Mesenchymal stem cell (in vitro differentiated cells and primary cell): ENCODE data around the gene PTGFRN.
A peak's percentile ranks its signal among the peaks of the same experiment; 100 is the strongest.

Experiments
- DNase-seq: peaks from one replicate; pipeline ENCODE4 v3.0.0-alpha.2; 2013
- H2AFZ ChIP-seq: one replicate; pipeline ENCODE4 v1.6.1; 2013; ENCODE audit warnings: low read depth, mild to moderate bottlenecking, control low read depth, inconsistent platforms, low read length, moderate library complexity
- H2AK5ac ChIP-seq: 2 replicates; pipeline ENCODE4 v1.6.1; 2013; ENCODE audit warnings: low read length, moderate library complexity, mild to moderate bottlenecking, inconsistent platforms; ENCODE audit not compliant: severe bottlenecking
- H2BK120ac ChIP-seq: one replicate; pipeline ENCODE4 v1.6.1; 2013; ENCODE audit warnings: low read depth, mild to moderate bottlenecking, inconsistent platforms, low read length, moderate library complexity
- H2BK12ac ChIP-seq, 2 experiments: one replicate each; pipeline ENCODE4 v1.6.1; 2013; ENCODE audit warnings: inconsistent platforms in 2 of 2, low read length in 2 of 2, mild to moderate bottlenecking in 2 of 2, moderate library complexity in 2 of 2, control low read depth in 1 of 2
- H2BK15ac ChIP-seq: one replicate; pipeline ENCODE4 v1.6.1; 2013; ENCODE audit warnings: mild to moderate bottlenecking, low read depth, inconsistent platforms; ENCODE audit not compliant: poor library complexity, severe bottlenecking
- H2BK5ac ChIP-seq: 2 replicates; pipeline ENCODE4 v1.6.1; 2013; ENCODE audit warnings: low read depth, mild to moderate bottlenecking, low read length, control low read depth, inconsistent platforms; ENCODE audit not compliant: poor library complexity, severe bottlenecking
- H3K14ac ChIP-seq, 2 experiments: one replicate each; pipeline ENCODE4 v1.6.1; 2013; ENCODE audit warnings: inconsistent platforms in 2 of 2, low read length in 2 of 2, control low read depth in 1 of 2, mild to moderate bottlenecking in 1 of 2, moderate library complexity in 1 of 2
- H3K18ac ChIP-seq, 2 experiments: one replicate each; pipeline ENCODE4 v1.6.1; 2013; ENCODE audit warnings: inconsistent platforms in 2 of 2, low read length in 2 of 2, control low read depth in 1 of 2, low read depth in 1 of 2, mild to moderate bottlenecking in 1 of 2
- H3K23ac ChIP-seq, 2 experiments: one replicate each; pipeline ENCODE4 v1.6.1; 2013; ENCODE audit warnings: inconsistent platforms in 2 of 2, low read length in 2 of 2, mild to moderate bottlenecking in 2 of 2, moderate library complexity in 2 of 2, control low read depth in 1 of 2
- H3K27ac ChIP-seq: 2 replicates; pipeline ENCODE4 v1.5.1; 2013; ENCODE audit warnings: mild to moderate bottlenecking, moderate library complexity, low read length, control low read depth, inconsistent platforms; ENCODE audit not compliant: poor library complexity, severe bottlenecking
- H3K27me3 ChIP-seq, 2 experiments: 2 replicates each; pipeline versions ENCODE4 v1.6.1 to v1.7.0; 2013; ENCODE audit warnings: low read length in 2 of 2, mild to moderate bottlenecking in 2 of 2, moderate library complexity in 2 of 2, control low read depth in 1 of 2, inconsistent platforms in 1 of 2; ENCODE audit not compliant: control insufficient read depth in 1 of 2, insufficient read depth in 1 of 2
- H3K36me3 ChIP-seq, 2 experiments: 2 replicates each; pipeline versions ENCODE4 v1.6.1 to v1.7.0; 2013; ENCODE audit warnings: low read length in 2 of 2, control low read depth in 1 of 2, inconsistent platforms in 1 of 2, low read depth in 1 of 2, mild to moderate bottlenecking in 1 of 2; ENCODE audit not compliant: insufficient read depth in 2 of 2, control insufficient read depth in 1 of 2
- H3K4ac ChIP-seq, 2 experiments: one replicate each; pipeline ENCODE4 v1.6.1; 2013; ENCODE audit warnings: inconsistent platforms in 2 of 2, low read length in 2 of 2, mild to moderate bottlenecking in 2 of 2, moderate library complexity in 2 of 2, control low read depth in 1 of 2, low read depth in 1 of 2
- H3K4me1 ChIP-seq: 2 replicates; pipeline ENCODE4 v1.6.1; 2013; ENCODE audit warnings: low read depth, low read length, control low read depth; ENCODE audit not compliant: control insufficient read depth, insufficient read depth
- H3K4me2 ChIP-seq: 2 replicates; pipeline ENCODE4 v1.6.1; 2013; ENCODE audit warnings: low read length, mild to moderate bottlenecking, inconsistent platforms; ENCODE audit not compliant: poor library complexity, severe bottlenecking
- H3K4me3 ChIP-seq, 2 experiments: 2 replicates each; pipeline versions ENCODE4 v1.5.1 to v1.7.0; 2013; ENCODE audit warnings: low read length in 2 of 2, mild to moderate bottlenecking in 2 of 2, control low read depth in 1 of 2, low read depth in 1 of 2; ENCODE audit not compliant: insufficient read depth in 1 of 2
- H3K79me1 ChIP-seq: replicated peaks from 2 replicates; pipeline ENCODE4 v1.6.1; 2013; ENCODE audit warnings: mild to moderate bottlenecking, control low read depth, low read length, inconsistent platforms; ENCODE audit not compliant: poor library complexity, severe bottlenecking
- H3K9ac ChIP-seq: 2 replicates; pipeline ENCODE4 v1.7.0; 2013; ENCODE audit warnings: mild to moderate bottlenecking, low read length, moderate library complexity
- H3K9me3 ChIP-seq: 2 replicates; pipeline ENCODE4 v1.7.0; 2013; ENCODE audit warnings: mild to moderate bottlenecking, low read length; ENCODE audit not compliant: control insufficient read depth
- H4K8ac ChIP-seq: one replicate; pipeline ENCODE4 v1.6.1; 2013; ENCODE audit warnings: inconsistent platforms, mild to moderate bottlenecking, low read length, moderate library complexity
- H4K91ac ChIP-seq: one replicate; pipeline ENCODE4 v1.6.1; 2013; ENCODE audit warnings: mild to moderate bottlenecking, low read length, inconsistent platforms
- WGBS: methylation state at CpG from one replicate; pipeline ENCODE4 v1.1.7; 2013; ENCODE audit warnings: mixed read lengths; 5-methylcytosine and 5-hydroxymethylcytosine counted together

PTGFRN gene

DNA sequence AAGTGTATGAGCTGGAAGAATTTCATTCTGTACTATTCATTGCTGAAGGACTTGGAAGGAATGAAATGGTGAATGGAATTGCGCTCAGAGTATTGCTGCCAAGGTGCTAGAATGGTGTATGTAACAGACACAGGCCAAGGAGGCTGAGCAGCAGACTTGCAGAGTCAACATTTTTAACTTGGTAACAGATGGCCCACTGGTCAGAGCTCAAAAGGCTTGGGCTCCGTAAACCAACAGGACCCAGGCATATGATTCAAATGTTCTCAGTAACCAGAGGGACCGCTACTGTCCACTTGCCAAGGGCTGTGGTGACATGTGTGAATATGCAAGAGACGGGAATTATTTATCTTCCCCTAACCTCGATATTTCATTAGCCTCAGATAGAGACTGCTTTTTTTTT is 28.8 kb upstream of the PTGFRN start:
- Histone ChIP-seq H2BK15ac (no peak overlapping the region), H3K18ac (no peak overlapping the region), H3K27ac (no peak overlapping the region), H3K23ac (no peak overlapping the region), H2AFZ (no peak overlapping the region), H3K36me3 (no peaks in the 10 kb centered on the region), H4K8ac (no peak overlapping the region), H3K4ac (no peak overlapping the region), H3K4me3 (no peak overlapping the region), H2BK12ac (peak overlapping the region in 1 of 2 experiments; percentile 11), H2BK120ac (no peak overlapping the region), H2BK5ac (no peak overlapping the region), H3K14ac (no peak overlapping the region), H3K9me3 (no peaks in the 10 kb centered on the region), H3K27me3 (no peaks in the 10 kb centered on the region), H3K4me1 (peaks cover 12% of the 10 kb centered on the region), H3K9ac (no peak overlapping the region), H3K4me2 (no peak overlapping the region), H4K91ac (no peak overlapping the region), H2AK5ac (peak overlapping the region; percentile 31), H3K79me1 (no peaks in the 10 kb centered on the region)
- DNase-seq = no peak
- WGBS = 98% methylated on average over 5 of the region's 5 CpGs

DNA sequence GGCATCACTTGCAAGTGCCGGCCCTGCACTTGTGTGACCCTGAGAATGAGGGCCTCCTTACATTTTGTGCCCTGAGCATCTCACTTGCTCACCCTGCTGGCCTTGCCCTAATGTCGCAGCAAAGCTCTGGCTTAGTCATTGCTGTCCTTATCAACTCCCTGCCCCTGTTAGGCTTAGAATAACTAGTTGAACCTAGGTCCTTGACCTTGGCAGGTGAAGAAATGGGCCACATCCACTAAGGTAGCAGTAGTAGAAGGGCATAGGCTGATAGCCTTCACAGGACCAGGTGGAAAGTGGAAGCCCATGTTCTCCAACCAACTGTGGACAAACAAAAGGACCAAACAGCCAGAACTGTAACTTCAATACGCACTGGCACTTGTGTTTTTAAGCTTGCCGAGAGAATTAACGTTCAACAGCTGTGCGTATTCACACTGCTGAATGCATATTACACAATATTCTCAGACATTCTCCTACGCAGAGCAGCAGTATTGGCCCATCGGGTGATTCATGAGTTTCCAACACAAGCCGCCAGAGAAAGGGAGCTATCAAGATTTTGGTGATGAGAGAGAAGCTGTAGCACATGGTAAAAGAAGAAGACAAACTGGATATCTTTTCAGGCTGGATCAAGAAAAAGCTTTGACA is 27.7 kb upstream of the PTGFRN start:
- H2BK5ac ChIP-seq = no peak overlapping the region
- H4K91ac ChIP-seq = no peak overlapping the region
- no peaks in the 10 kb centered on the region for H3K9me3 ChIP-seq
- 74% methylated on average over 9 of the region's 9 CpGs for WGBS
- no peaks in the 10 kb centered on the region for H3K79me1 ChIP-seq
- peaks cover 15% of the 10 kb centered on the region for H3K4me1 ChIP-seq
- peak overlapping the region in 1 of 2 experiments; percentile 15 for H2BK12ac ChIP-seq
- no peaks in the 10 kb centered on the region for H3K36me3 ChIP-seq
- H2BK15ac ChIP-seq = no peak overlapping the region
- H3K4me3 ChIP-seq = peak overlapping the region in 1 of 2 experiments; percentile 39
- no peak overlapping the region for H4K8ac ChIP-seq
- H2AK5ac ChIP-seq = peak overlapping the region; percentile 57
- peak; percentile 87 for DNase-seq
- H3K27ac ChIP-seq = no peak overlapping the region
- no peak overlapping the region for H3K23ac ChIP-seq
- peak overlapping the region; percentile 69 for H3K9ac ChIP-seq
- H3K4me2 ChIP-seq = no peak overlapping the region
- no peak overlapping the region for H2AFZ ChIP-seq
- H2BK120ac ChIP-seq = no peak overlapping the region
- H3K4ac ChIP-seq = no peak overlapping the region
- peak overlapping the region in 1 of 2 experiments; percentile 14 for H3K18ac ChIP-seq
- no peaks in the 10 kb centered on the region for H3K27me3 ChIP-seq
- no peak overlapping the region for H3K14ac ChIP-seq

DNA sequence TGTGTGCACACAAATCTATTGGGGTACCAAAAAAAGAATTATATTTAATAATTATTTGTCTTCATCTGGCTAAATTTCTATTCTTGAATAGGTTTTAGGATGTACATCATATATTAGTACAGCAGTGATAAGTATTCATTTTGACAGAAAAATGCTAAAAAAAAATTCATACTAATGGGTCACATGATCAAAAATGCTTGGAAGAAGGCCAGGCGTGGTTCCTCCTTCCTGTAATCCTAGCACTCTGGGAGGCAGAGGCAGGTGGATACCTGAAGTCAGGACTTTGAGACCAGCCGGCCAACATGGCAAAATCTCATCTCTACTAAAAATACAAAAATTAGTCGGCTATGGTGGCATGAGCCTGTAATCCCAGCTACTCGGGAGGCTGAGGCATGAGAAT is 26.9 kb upstream of the PTGFRN start:
- 95% methylated on average over 4 of the region's 4 CpGs for whole genome bisulfite sequencing
- Histone ChIP-seq H2BK12ac (no peak overlapping the region), H3K23ac (no peak overlapping the region), H2AFZ (no peak overlapping the region), H3K4me1 (peaks cover 14% of the 10 kb centered on the region), H3K4me3 (no peak overlapping the region), H4K91ac (no peak overlapping the region), H3K79me1 (no peaks in the 10 kb centered on the region), H3K36me3 (no peaks in the 10 kb centered on the region), H3K4ac (no peak overlapping the region), H3K4me2 (no peak overlapping the region), H3K9me3 (no peaks in the 10 kb centered on the region), H3K27ac (no peak overlapping the region), H3K9ac (no peak overlapping the region), H2BK120ac (no peak overlapping the region), H3K27me3 (no peaks in the 10 kb centered on the region), H4K8ac (no peak overlapping the region), H2AK5ac (no peak overlapping the region), H3K18ac (no peak overlapping the region), H3K14ac (no peak overlapping the region), H2BK15ac (no peak overlapping the region), H2BK5ac (no peak overlapping the region)
- no peak for DNase-seq

DNA sequence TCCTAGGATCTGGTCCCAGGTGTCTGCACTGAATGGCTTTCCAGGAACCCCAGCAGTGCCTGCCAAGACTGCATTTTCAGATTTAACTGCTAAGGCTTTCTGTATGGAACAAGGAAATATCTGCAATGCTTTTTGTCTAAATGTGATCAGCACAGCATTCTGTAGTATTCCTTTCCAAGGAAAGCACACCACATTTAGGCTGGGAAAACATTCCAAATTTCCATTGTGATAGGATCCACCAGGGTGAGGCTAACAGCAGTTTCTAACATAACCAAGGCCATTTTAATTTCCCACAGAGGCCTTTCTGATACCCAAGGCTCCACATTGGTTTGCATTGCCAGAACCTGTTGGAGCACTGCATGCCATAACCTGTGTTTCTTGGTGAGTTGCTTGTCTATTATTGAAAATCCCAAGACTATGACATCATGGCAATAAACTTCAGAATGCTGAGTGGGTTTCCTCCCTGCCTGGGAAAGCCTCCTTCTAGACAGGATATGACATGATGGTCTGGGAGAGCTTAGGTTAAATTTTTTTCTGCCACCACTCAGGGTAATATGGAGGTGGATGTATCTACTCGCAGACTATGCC is 23.3 kb upstream of the PTGFRN start:
- no CpG with 5 or more reads among the region's 1 CpG for WGBS
- peak; percentile 68 for DNase-seq
- H3K4me3 ChIP-seq = no peak overlapping the region
- peaks cover 4% of the 10 kb centered on the region for H3K4me1 ChIP-seq
- H3K14ac ChIP-seq = no peak overlapping the region
- no peaks in the 10 kb centered on the region for H3K36me3 ChIP-seq
- H3K23ac ChIP-seq = no peak overlapping the region
- H3K9ac ChIP-seq = no peak overlapping the region
- no peak overlapping the region for H2BK12ac ChIP-seq
- H3K4ac ChIP-seq = no peak overlapping the region
- no peak overlapping the region for H2BK120ac ChIP-seq
- no peak overlapping the region for H2AFZ ChIP-seq
- H3K79me1 ChIP-seq = no peaks in the 10 kb centered on the region
- H3K18ac ChIP-seq = no peak overlapping the region
- H4K91ac ChIP-seq = no peak overlapping the region
- no peak overlapping the region for H3K4me2 ChIP-seq
- no peaks in the 10 kb centered on the region for H3K9me3 ChIP-seq
- H2AK5ac ChIP-seq = no peak overlapping the region
- no peak overlapping the region for H2BK5ac ChIP-seq
- H2BK15ac ChIP-seq = no peak overlapping the region
- no peaks in the 10 kb centered on the region for H3K27me3 ChIP-seq
- no peak overlapping the region for H4K8ac ChIP-seq
- H3K27ac ChIP-seq = peak overlapping the region; percentile 60
